Activated CD8-positive, alpha-beta memory T cell treated with anti-CD3 and anti-CD28 coated beads, Interleukin-2, amount 10 ng/mL, durations not matched to agents 7 days and 5 days (primary cell): ENCODE results near the gene OLFML1. TPM values are rescaled to one million over a fixed set of nuclear protein-coding genes. Genes with fewer than 3 reads are reported as not detected.

Source experiments
- ATAC-seq: fragments of 150-1000 bp; cut with Tn5 transposase; one replicate; pipeline ENCODE4 v1.10.0; 2021; ENCODE audit warnings: moderate library complexity
- CTCF ChIA-PET: fragments of 350-600 bp; sonication (Branson Sonifier 250); formaldehyde crosslinking; loops from one replicate; lab custom pipeline; 2021; ENCODE audit warnings: antibody characterized with exemption; lab: Charles Lee
- DNase-seq: peaks from one replicate; pipeline ENCODE4 v3.0.0-alpha.2; 2020
- H3K27ac Mint-ChIP-seq: one replicate; pipeline ENCODE4 v1.8.0; 2021; ENCODE audit warnings: mild to moderate bottlenecking, mixed read lengths
- H3K27me3 Mint-ChIP-seq: one replicate; pipeline ENCODE4 v1.8.0; 2021; ENCODE audit warnings: mixed read lengths
- H3K36me3 Mint-ChIP-seq: one replicate; pipeline ENCODE4 v1.8.0; 2021; ENCODE audit warnings: mild to moderate bottlenecking, mixed read lengths
- H3K4me1 Mint-ChIP-seq: one replicate; pipeline ENCODE4 v1.8.0; 2021; ENCODE audit warnings: mixed read lengths
- H3K4me3 Mint-ChIP-seq: one replicate; pipeline ENCODE4 v1.8.0; 2021; ENCODE audit warnings: mild to moderate bottlenecking, moderate library complexity, mixed read lengths
- H3K9me3 Mint-ChIP-seq: one replicate; pipeline ENCODE4 v1.8.0; 2022; ENCODE audit warnings: low read depth, mixed read lengths
- total RNA-seq, 2 experiments: library from RNA; stranded (reverse); gene quantifications; one replicate each; pipeline ENCODE4 v1.2.3, GENCODE V29; 2021

OLFML1 gene
- total RNA-seq, 2 experiments from 2014 or later, result not detected

DNA sequence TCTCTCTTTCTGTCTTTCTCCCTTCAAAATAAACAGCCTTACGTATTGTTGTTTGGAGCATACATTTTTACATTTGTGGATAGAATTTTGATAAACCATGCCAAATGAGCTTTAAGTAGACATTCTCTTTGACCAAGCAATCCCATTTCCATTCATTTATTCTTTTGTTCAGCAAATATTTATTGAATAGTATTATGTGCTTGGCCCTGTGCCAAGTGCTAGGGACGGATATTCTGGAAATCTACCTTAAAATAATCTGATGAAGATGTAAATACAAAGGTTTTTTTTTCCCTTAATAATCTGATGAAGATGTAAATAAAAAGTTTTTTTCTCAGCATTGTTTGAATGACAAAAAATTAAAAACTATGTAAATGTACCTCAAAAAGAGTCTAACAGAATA is 2.1 kb downstream of the OLFML1 start:
- Mint-ChIP-seq H3K4me1 (no peaks in the 10 kb centered on the region), H3K27ac (no peak overlapping the region), H3K9me3 (no peaks in the 10 kb centered on the region), H3K27me3 (peaks cover 10% of the 10 kb centered on the region), H3K4me3 (no peak overlapping the region), H3K36me3 (no peaks in the 10 kb centered on the region)
- CTCF ChIA-PET, result interaction anchor here (2.4 kb wide), 1 partner anchor 170 kb away, joined by 6 read pairs; no protein-coding TSS in a partner anchor
- no peak for DNase-seq
- ATAC-seq, result no peak

DNA sequence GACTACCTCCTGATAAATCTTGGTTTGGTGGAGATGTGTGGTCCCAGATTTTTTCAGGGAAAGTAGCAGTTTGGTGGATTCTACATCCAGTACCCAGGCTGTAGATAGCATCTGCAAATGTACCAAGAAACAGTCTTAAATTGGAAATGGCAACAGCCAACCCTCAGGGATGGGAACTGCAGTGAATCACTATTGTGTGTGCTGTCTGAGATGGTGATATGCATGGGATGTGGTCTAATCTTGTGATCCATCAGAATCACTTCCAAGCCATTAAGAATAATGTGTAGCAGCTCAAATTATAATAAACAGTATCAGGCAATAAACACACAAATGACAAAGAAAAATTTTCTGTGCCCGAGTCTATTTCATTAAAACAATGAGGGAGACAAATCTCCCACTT is 3.4 kb downstream of the OLFML1 start:
- ATAC-seq (no peak), DNase-seq (no peak)
- Mint-ChIP-seq H3K9me3 (no peaks in the 10 kb centered on the region), H3K4me1 (no peaks in the 10 kb centered on the region), H3K27me3 (peaks cover 10% of the 10 kb centered on the region), H3K27ac (no peak overlapping the region), H3K4me3 (no peak overlapping the region), H3K36me3 (no peaks in the 10 kb centered on the region)
- CTCF ChIA-PET, result no interaction called here

DNA sequence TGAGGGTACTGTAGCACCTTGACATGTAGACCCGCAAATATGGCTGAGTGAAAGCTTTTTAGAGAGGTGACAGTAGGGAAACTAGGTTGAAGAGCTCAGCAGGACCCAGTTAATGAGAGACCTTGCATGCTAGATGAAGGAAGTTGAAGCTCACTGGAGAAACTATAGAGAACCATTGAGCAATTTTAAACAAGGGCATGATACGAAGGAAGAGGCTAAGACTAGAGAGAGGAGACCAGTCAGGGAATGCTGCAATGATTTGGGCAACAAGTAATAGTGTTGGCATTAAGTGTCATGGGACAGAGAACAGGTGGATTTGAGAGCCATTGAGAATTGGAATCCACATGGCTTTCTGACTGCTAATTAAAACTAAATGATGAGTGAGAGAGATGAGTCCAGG is 4.1 kb downstream of the OLFML1 start:
- H3K4me1 Mint-ChIP-seq, result no peaks in the 10 kb centered on the region
- no peak for ATAC-seq
- H3K36me3 Mint-ChIP-seq, result no peaks in the 10 kb centered on the region
- no peaks in the 10 kb centered on the region for H3K9me3 Mint-ChIP-seq
- CTCF ChIA-PET, result interaction anchor here (1.4 kb wide), 1 partner anchor 176 kb away, joined by 3 read pairs; no protein-coding TSS in a partner anchor
- no peak for DNase-seq
- no peak overlapping the region for H3K27ac Mint-ChIP-seq
- H3K27me3 Mint-ChIP-seq, result peaks cover 8% of the 10 kb centered on the region
- H3K4me3 Mint-ChIP-seq, result no peak overlapping the region

DNA sequence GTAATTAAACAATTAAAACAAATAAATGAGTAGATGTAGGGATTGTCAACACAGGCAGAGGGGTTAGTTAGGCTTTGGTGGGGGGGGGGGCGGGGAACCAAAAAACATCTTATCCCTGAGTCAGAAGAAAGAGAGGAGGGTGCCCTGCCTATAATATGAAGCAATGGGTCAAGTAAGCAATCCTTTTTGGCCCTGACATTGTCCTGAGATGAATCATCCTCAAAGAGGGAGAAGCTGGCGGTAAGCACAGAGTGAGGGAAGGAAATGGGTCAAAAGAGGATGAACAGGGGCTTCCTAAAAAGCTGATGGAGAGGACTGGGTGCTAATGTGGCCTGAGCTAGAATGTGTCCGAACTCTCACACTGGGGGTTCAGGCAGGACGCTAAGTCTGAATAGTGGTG is 4.7 kb downstream of the OLFML1 start:
- Mint-ChIP-seq H3K36me3 (no peaks in the 10 kb centered on the region), H3K9me3 (no peaks in the 10 kb centered on the region), H3K27me3 (peaks cover 7% of the 10 kb centered on the region), H3K27ac (no peak overlapping the region), H3K4me3 (no peak overlapping the region), H3K4me1 (no peaks in the 10 kb centered on the region)
- DNase-seq (no peak), ATAC-seq (no peak)
- CTCF ChIA-PET, result interaction anchor here (1.0 to 1.4 kb wide), 4 partner anchors 20 to 609 kb away, joined by 3 read pairs; no protein-coding TSS in a partner anchor

DNA sequence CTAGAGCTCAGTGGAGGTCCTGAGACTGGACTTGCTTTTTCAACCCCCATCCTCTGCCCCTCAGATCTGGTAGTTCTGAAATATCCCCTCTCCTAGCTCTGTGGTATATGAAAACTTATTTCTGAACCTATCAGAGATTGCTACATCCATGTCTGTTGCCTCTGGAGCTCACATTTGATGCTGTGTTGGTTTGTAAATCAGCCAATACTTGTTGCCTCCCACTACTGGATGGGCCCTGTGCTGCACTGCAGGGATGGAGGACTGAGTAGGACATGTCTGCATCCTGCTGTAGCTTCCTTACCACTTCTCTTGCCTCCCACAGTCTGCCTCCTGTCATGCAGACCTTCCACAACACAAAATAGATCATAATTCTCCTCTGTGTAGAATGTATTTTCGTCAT is 5.2 kb downstream of the OLFML1 start:
- peaks cover 7% of the 10 kb centered on the region for H3K27me3 Mint-ChIP-seq
- no peak overlapping the region for H3K27ac Mint-ChIP-seq
- H3K9me3 Mint-ChIP-seq, result no peaks in the 10 kb centered on the region
- CTCF ChIA-PET, result interaction anchor here (1.0 to 1.4 kb wide), 4 partner anchors 20 to 609 kb away, joined by 3 read pairs; no protein-coding TSS in a partner anchor
- no peaks in the 10 kb centered on the region for H3K36me3 Mint-ChIP-seq
- ATAC-seq, result no peak
- no peak overlapping the region for H3K4me3 Mint-ChIP-seq
- no peaks in the 10 kb centered on the region for H3K4me1 Mint-ChIP-seq
- no peak for DNase-seq

DNA sequence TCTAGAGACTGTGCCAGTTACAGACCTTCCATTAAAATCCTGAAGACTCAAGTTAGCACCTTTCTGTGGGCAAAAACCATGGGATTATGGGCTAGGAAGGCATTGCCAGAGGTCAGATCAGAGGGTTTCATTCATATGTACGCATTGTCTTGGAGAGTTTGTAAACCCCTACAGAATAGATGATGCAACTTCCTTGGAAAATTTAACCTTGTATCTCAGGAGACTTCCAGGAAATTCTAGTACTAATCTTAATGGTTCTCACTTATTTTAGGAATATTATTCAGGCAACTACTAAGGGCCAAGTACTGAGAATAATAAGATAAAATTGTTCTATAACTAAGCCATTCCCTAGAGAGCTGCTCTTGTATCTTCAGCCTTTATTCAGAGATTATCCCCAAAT is 6.9 kb downstream of the OLFML1 start:
- CTCF ChIA-PET, result no interaction called here
- H3K4me3 Mint-ChIP-seq, result no peak overlapping the region
- peaks cover 5% of the 10 kb centered on the region for H3K27me3 Mint-ChIP-seq
- H3K4me1 Mint-ChIP-seq, result peaks cover 2% of the 10 kb centered on the region
- no peak overlapping the region for H3K27ac Mint-ChIP-seq
- no peak for ATAC-seq
- no peaks in the 10 kb centered on the region for H3K36me3 Mint-ChIP-seq
- no peak for DNase-seq
- H3K9me3 Mint-ChIP-seq, result no peaks in the 10 kb centered on the region

DNA sequence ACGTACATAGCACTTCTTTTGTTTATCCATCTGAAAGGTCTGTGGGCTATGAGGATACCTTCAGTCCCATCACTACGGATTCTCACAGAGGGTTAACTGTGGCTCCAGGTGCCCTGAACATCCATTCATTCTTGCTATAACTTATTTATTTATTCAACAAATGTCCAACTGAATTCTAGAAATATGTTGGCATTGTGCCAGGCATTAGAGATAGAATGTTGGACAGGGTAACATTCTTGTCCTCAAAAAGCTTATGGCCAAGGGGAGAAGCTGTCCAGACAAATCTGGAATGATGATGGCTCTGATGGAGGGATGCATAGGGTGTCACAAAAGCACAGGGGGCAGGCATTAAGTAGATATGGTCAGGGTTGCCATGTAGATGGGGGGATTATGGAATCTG is 8.4 kb downstream of the OLFML1 start:
- Mint-ChIP-seq H3K27me3 (peaks cover 5% of the 10 kb centered on the region), H3K4me3 (no peak overlapping the region), H3K27ac (no peak overlapping the region), H3K4me1 (peaks cover 2% of the 10 kb centered on the region), H3K9me3 (no peaks in the 10 kb centered on the region), H3K36me3 (no peaks in the 10 kb centered on the region)
- CTCF ChIA-PET, result interaction anchor here (0.9 kb wide), 2 partner anchors 19 to 266 kb away, joined by 3 read pairs; no protein-coding TSS in a partner anchor
- DNase-seq (no peak), ATAC-seq (no peak)

DNA sequence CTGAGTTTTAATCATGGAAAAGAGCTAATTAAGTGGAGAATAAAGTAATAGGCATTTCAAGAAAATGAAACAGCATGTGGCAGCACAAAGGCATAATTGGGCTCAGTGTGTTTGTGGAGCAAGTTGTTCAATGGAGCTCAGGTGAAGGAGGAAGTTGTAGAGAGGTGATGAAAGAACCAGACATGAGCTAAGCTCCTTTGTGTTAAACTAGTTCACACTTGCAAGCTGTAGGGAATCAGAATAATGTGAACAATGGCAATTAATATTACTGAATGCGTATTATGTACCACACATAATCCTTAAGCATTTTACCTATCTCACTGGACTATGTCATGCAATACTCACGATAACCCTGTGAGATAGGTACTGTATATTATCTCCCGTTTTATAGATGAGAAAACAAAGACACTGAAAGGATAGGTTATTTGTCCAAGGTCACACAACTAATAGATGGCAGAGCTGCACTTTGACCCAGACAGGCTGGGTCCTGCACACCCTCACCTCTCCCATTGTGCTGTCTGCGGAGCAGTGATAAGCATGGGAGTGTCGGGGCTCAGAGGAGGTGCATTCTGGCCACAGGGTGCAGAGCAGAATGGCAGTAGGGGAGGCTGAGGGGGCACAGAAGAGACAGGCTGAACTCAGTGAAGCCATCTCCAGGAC is 8.9 kb downstream of the OLFML1 start:
- Mint-ChIP-seq H3K36me3 (no peaks in the 10 kb centered on the region), H3K9me3 (no peaks in the 10 kb centered on the region), H3K27me3 (peaks cover 4% of the 10 kb centered on the region), H3K4me1 (peaks cover 2% of the 10 kb centered on the region), H3K27ac (no peak overlapping the region), H3K4me3 (no peak overlapping the region)
- no peak for ATAC-seq
- DNase-seq, result no peak
- CTCF ChIA-PET, result interaction anchor here (0.9 kb wide), 2 partner anchors 19 to 266 kb away, joined by 3 read pairs; no protein-coding TSS in a partner anchor

DNA sequence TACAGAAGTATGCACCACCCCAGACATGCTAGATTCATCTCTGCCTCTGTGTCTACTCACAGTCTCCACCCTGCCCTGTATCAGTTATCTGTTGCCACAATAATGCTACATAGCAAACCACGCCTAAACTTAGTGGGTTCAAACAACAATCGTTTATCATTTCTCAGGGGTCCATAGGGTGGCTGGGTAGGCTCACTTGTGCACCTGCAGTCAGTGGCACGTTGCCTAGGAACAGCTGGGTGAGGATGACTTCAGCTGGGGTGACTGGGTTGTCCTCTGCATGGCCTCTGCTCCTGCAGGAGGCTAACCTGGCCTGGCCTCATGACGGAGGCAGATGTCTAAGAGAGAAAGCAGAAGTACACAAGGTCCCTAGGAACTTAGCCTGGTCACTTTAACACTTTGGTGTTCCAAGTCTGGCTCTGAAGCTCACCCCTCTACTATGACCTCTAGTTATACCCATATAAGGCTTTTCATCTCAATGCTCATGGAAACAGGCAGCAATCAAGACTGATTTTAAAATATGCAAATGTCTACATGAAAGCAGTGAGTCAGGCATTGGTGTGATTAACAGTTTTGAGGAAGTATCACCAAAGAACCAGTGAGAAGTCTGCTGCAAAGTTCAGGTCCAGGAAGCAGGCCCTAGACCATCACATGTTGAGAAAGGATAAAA is 10.7 kb downstream of the OLFML1 start:
- DNase-seq (no peak), ATAC-seq (no peak)
- Mint-ChIP-seq H3K27me3 (no peaks in the 10 kb centered on the region), H3K4me1 (peaks cover 2% of the 10 kb centered on the region), H3K4me3 (no peak overlapping the region), H3K36me3 (no peaks in the 10 kb centered on the region), H3K27ac (no peak overlapping the region), H3K9me3 (no peaks in the 10 kb centered on the region)
- CTCF ChIA-PET, result no interaction called here

DNA sequence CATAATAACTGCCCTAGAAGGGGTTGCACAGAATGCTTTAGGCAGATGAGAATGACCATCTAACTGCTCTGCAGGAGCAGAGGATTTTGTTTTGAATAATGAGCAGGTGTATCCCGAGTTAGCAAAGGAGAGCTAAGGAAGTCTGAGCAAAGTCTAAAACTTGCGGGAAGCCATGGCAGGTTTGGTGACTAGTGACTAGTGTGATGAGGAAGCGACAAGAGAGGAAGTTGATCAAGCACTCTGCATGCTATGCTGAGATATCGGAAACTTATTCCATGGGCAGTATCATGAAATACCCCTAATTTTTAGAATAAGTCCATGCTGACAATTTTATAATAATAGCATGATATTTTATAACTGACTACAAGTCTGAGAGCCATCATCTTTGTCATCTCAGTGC is 12.9 kb downstream of the OLFML1 start:
- Mint-ChIP-seq H3K27me3 (no peaks in the 10 kb centered on the region), H3K4me3 (no peak overlapping the region), H3K27ac (no peak overlapping the region), H3K36me3 (no peaks in the 10 kb centered on the region), H3K9me3 (no peaks in the 10 kb centered on the region), H3K4me1 (peaks cover 2% of the 10 kb centered on the region)
- no peak for ATAC-seq
- CTCF ChIA-PET, result no interaction called here
- DNase-seq, result no peak

DNA sequence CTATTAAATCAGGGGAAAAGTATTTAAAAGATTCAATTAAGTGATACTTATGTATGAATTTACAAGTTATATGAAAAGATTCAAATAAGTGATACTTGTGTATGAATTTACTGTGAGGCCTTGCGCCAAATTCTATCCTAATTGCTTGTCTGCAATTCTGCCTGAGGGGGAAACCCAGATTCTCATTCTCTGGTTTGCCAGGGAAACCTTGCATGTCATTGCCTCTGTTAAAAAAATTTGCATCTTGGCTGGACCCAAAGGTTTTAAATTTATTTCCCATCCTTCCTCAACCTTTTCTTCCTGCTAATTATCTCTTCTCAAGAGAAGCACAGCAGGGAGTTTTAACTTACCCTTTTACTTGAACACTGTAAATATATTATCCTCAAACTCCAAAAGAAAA is 13.8 kb downstream of the OLFML1 start:
- Mint-ChIP-seq H3K4me1 (peaks cover 2% of the 10 kb centered on the region), H3K36me3 (no peaks in the 10 kb centered on the region), H3K27ac (no peak overlapping the region), H3K27me3 (no peaks in the 10 kb centered on the region), H3K9me3 (no peaks in the 10 kb centered on the region), H3K4me3 (no peak overlapping the region)
- no peak for ATAC-seq
- no peak for DNase-seq
- CTCF ChIA-PET, result no interaction called here

DNA sequence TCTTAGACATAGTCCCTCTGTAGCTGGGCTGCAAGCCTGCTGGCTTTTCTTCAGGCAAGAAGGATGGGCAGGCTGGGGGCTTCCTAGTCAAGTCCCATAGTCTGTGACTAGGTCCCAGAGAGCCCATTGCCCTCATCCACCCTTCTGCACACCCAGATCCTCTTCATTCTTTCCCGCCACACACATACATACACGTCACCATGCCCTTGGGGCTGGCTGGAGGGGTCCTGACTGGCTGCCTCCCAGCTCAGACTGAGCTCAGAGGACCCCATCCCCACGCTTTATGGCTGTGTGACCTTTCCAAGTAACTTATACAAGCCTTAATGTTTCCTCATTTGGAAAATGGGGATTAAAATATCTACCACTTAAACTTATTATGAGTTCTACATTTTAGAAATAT is 14.9 kb downstream of the OLFML1 start:
- no peak for DNase-seq
- CTCF ChIA-PET, result no interaction called here
- Mint-ChIP-seq H3K9me3 (no peaks in the 10 kb centered on the region), H3K27ac (no peak overlapping the region), H3K27me3 (no peaks in the 10 kb centered on the region), H3K36me3 (no peaks in the 10 kb centered on the region), H3K4me3 (no peak overlapping the region), H3K4me1 (peaks cover 2% of the 10 kb centered on the region)
- ATAC-seq, result no peak

DNA sequence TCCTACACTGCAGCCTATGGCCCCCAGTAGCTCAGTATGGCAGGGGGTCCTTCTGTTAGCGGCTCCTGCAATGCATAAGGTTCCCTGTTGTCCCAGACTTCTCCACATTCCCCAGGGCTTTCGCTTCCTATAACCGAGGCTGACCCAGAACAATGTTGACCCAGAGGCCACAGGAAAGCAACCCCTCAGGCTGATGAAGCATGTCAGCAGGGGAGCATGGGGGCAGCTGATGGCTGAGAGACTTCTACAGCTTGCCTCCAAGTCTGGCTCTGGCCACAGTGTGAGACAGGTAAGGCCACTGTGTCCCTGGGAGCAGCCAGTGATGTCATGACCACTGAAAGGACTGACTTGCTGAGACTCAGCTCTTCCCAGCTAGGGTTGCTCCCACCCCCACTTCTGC is 15.9 kb downstream of the OLFML1 start:
- Mint-ChIP-seq H3K9me3 (no peaks in the 10 kb centered on the region), H3K27ac (no peak overlapping the region), H3K4me1 (peaks cover 2% of the 10 kb centered on the region), H3K36me3 (no peaks in the 10 kb centered on the region), H3K27me3 (peaks cover 5% of the 10 kb centered on the region), H3K4me3 (no peak overlapping the region)
- DNase-seq (no peak), ATAC-seq (no peak)
- CTCF ChIA-PET, result interaction anchor here (1.2 kb wide), 1 partner anchor 36 kb away, joined by 4 read pairs; no protein-coding TSS in a partner anchor

DNA sequence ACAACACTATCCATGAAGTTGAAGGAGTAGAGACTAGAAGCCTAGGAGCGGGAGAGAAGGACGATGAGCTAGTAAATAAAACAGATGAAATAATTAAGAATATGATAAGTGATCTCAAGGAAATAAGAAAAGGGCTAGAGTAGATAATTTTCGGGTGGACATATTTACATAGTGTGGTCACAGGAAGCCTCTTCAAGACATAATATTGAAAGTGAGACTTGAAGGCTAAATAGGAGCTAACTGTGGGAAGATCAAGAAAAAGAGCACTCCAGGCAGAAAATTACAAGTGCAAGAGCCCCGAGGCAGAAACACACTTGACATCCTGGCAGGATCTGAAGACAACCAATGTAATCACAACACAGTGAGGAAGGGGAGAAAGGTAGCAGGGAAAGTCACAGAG is 16.6 kb downstream of the OLFML1 start:
- Mint-ChIP-seq H3K4me1 (no peaks in the 10 kb centered on the region), H3K27ac (no peak overlapping the region), H3K4me3 (no peak overlapping the region), H3K27me3 (peaks cover 10% of the 10 kb centered on the region), H3K9me3 (no peaks in the 10 kb centered on the region), H3K36me3 (no peaks in the 10 kb centered on the region)
- no peak for ATAC-seq
- CTCF ChIA-PET, result interaction anchor here (1.2 kb wide), 1 partner anchor 35 kb away, joined by 4 read pairs; no protein-coding TSS in a partner anchor
- DNase-seq, result no peak
